Measurements from ENCODE around the gene FDPS.

FDPS gene

DNA sequence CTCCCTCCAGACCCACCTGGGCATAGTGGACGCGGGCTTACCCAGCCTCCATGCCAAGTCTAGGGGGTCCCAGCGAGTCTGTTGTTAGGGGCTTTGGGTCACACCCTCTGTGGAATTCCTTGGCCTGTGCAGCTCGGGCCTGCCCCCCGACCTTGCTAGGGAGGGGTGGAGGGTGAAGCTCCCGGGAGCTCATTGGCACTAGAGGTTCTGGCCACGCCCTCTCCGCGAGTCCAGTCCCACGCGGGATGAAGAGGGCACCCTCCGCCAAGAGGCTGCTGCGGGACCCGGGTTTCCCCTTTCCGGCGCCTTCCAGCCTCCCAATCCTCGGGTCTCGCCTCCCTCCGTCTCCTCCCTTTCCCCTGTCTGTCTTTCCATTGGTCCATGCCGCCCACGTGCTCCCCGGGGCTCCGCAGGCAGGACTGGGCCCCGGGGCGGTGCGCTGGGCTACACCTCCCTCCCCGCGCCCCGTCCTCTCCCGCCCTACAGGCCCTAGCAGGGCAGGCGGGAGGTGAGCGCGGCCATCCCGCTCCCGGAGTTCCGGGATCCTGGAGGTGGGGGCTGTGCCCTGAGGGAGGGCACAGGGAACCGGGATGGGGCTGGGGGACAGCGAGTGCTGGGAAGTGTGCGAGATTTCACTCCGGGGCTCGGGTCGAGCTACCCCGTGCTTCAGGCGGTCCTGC, 15.5 kb downstream of the FDPS start:
- Histone ChIP-seq H3K36me3 (ENCODE audit: low read depth) (peaks cover 32% of the 10 kb centered on the region), H3K4me1 (ENCODE audit: insufficient read depth, poor library complexity, severe bottlenecking) (no peaks in the 10 kb centered on the region), H3K27me3 (ENCODE audit: insufficient read depth, poor library complexity, severe bottlenecking) (no peaks in the 10 kb centered on the region), H3K9me3 (ENCODE audit: severe bottlenecking) (no peaks in the 10 kb centered on the region), H3K27ac (ENCODE audit: poor library complexity, severe bottlenecking) (peak overlapping the region; percentile 83), H3K4me3 (ENCODE audit: severe bottlenecking) (peak overlapping the region; percentile 52)
- DNase-seq (ENCODE audit: low spot score) (peak; percentile 98), ATAC-seq (ENCODE audit: low read depth) (peak; percentile 69)
- TF ChIP-seq, protein P1, sequence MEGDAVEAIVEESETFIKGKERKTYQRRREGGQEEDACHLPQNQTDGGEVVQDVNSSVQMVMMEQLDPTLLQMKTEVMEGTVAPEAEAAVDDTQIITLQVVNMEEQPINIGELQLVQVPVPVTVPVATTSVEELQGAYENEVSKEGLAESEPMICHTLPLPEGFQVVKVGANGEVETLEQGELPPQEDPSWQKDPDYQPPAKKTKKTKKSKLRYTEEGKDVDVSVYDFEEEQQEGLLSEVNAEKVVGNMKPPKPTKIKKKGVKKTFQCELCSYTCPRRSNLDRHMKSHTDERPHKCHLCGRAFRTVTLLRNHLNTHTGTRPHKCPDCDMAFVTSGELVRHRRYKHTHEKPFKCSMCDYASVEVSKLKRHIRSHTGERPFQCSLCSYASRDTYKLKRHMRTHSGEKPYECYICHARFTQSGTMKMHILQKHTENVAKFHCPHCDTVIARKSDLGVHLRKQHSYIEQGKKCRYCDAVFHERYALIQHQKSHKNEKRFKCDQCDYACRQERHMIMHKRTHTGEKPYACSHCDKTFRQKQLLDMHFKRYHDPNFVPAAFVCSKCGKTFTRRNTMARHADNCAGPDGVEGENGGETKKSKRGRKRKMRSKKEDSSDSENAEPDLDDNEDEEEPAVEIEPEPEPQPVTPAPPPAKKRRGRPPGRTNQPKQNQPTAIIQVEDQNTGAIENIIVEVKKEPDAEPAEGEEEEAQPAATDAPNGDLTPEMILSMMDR (IDR thresholded peaks at IDR 0.05; ENCODE audit: poor library complexity, severe bottlenecking), result no peak

DNA sequence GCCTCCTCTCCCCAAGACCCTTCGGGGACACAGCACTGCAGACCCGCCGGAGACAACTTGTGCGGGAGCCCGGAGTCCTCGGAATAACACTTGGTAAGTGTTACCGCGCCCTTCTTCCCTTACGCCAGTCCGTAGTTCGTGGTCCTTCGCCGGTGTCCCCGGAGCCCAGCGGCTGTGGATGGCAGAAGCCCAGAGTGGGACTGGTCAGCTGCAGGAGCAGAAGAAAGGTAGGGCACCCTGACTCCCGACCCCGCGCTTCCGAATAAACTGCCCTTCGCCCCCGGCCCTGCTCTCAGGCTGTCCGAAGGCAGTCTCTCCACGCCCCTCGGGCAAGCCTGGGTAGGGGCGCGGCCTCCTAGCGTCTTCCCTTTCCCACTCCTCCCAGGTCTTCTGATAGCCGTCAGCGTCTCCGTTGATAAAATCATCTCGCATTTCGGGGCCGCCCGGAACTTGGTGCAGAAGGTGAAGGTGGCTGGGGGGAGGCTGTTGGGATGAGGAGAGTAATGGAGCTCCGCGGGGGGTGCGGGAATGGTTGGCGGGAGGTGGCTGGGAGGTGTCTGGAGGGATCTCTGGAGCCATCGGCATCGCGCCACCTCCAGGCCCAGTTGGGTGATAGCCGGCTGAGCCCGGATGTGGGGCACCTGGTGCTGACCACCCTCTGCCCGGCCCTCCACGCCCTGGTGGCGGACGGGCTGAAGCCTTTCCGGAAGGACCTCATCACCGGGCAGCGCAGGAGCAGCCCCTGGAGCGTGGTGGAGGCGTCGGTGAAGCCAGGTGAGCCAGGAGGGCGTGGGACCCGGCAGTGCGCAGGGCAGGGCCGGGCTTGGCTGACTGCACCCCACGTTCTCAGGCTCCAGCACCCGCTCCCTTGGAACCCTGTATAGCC, 16.3 kb downstream of the FDPS start:
- TF ChIP-seq, protein P1 (IDR thresholded peaks at IDR 0.05; ENCODE audit: poor library complexity, severe bottlenecking), result peak; percentile 63
- no peaks in the 10 kb centered on the region for H3K4me1 ChIP-seq (ENCODE audit: insufficient read depth, poor library complexity, severe bottlenecking)

DNA sequence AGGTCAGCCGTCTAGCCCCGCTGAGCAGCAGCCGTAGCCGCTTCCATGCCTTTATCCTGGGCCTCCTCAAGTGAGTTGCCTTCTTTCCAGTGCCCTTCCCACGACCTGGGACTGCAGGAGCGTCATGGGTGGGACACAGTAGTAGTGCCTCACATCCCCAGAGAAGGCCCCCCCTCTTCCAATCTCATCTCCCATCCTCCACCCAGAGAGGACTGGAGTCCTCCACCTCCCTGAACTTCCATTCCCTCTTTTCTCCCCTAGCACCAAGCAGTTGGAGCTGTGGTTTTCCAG, 16.9 kb downstream of the FDPS start:
- Histone ChIP-seq H3K27me3 (ENCODE audit: insufficient read depth, poor library complexity, severe bottlenecking) (no peaks in the 10 kb centered on the region), H3K9me3 (ENCODE audit: severe bottlenecking) (no peaks in the 10 kb centered on the region), H3K4me1 (ENCODE audit: insufficient read depth, poor library complexity, severe bottlenecking) (no peaks in the 10 kb centered on the region), H3K4me3 (ENCODE audit: severe bottlenecking) (peak overlapping the region; percentile 52), H3K27ac (ENCODE audit: poor library complexity, severe bottlenecking) (peak overlapping the region; percentile 83), H3K36me3 (ENCODE audit: low read depth) (peaks cover 26% of the 10 kb centered on the region)
- TF ChIP-seq, protein P1 (IDR thresholded peaks at IDR 0.05; ENCODE audit: poor library complexity, severe bottlenecking), result no peak
- DNase-seq (ENCODE audit: low spot score), result no peak
- ATAC-seq (ENCODE audit: low read depth), result no peak

More for the DNA sequence above, 16.3 kb downstream of the FDPS start:
- H3K27ac ChIP-seq (ENCODE audit: poor library complexity, severe bottlenecking), result peak overlapping the region; percentile 83
- ATAC-seq (ENCODE audit: low read depth), result peak; percentile 6; the same call in 1 of the 3 replicates
- peaks cover 26% of the 10 kb centered on the region for H3K36me3 ChIP-seq (ENCODE audit: low read depth)
- H3K27me3 ChIP-seq (ENCODE audit: insufficient read depth, poor library complexity, severe bottlenecking), result no peaks in the 10 kb centered on the region
- H3K9me3 ChIP-seq (ENCODE audit: severe bottlenecking), result no peaks in the 10 kb centered on the region
- H3K4me3 ChIP-seq (ENCODE audit: severe bottlenecking), result peak overlapping the region; percentile 52
- DNase-seq (ENCODE audit: low spot score), result peak; percentile 74

DNA sequence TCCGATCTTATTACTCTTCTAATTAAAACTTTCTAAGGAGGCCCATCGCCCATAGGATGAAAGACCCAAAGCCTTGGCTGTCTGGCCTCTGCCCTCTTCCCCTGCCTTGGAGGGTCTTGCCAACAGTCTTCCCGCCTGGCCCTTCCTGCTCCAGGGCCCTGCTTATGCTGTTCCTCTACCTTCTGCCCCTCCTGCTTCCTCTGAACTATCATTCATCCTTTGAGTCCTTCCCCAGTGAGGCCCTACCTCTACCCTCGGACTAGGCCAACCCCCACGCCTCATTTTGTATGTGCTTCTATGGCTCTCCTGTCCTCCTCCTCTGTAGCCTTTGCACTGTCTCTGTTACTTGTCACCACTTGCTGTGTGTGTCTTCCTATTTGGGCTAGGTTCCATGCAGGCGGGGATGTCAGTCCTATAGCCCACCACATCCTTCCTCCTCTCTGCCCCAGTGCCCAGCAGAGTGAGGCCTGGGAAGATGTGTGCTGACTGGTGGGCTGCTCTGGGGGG, 17.4 kb downstream of the FDPS start:
- Histone ChIP-seq H3K36me3 (ENCODE audit: low read depth) (peaks cover 30% of the 10 kb centered on the region), H3K9me3 (ENCODE audit: severe bottlenecking) (no peaks in the 10 kb centered on the region), H3K27me3 (ENCODE audit: insufficient read depth, poor library complexity, severe bottlenecking) (no peaks in the 10 kb centered on the region), H3K27ac (ENCODE audit: poor library complexity, severe bottlenecking) (peak overlapping the region; percentile 83), H3K4me1 (ENCODE audit: insufficient read depth, poor library complexity, severe bottlenecking) (no peaks in the 10 kb centered on the region), H3K4me3 (ENCODE audit: severe bottlenecking) (no peak overlapping the region)
- TF ChIP-seq, protein P1 (IDR thresholded peaks at IDR 0.05; ENCODE audit: poor library complexity, severe bottlenecking), result no peak
- ATAC-seq (ENCODE audit: low read depth), result no peak
- no peak for DNase-seq (ENCODE audit: low spot score)

Data from RWPE2 (cell line).